ENCODE data around the gene MGLL.

MGLL gene

GRCh38 chr3:127822041-127822681 is at the start of gene MGLL:
Gene MGLL, minus strand, starts transcription at chr3:127822515. Its CDS starts 197 bp downstream, at chr3:127822318.
- peak; percentile 53 for DNase-seq (ENCODE audit: low spot score)
- TF ChIP-seq CTCF (IDR thresholded peaks at IDR 0.05; ENCODE audit: extremely low read depth, missing control alignments) = no peak

GRCh38 chr3:127870156-127870555 is 47.8 kb upstream of the MGLL start:
- no peak for TF ChIP-seq CTCF (IDR thresholded peaks at IDR 0.05; ENCODE audit: extremely low read depth, missing control alignments)
- no peak for DNase-seq (ENCODE audit: low spot score)

- no peak for TF ChIP-seq CTCF (IDR thresholded peaks at IDR 0.05; ENCODE audit: extremely low read depth, missing control alignments)
- no peak for DNase-seq (ENCODE audit: low spot score)
Observed at GRCh38 chr3:127867986-127868385, 45.7 kb upstream of the MGLL start.

- DNase-seq (ENCODE audit: low spot score) = no peak
- no peak for TF ChIP-seq CTCF (IDR thresholded peaks at IDR 0.05; ENCODE audit: extremely low read depth, missing control alignments)
Observed at GRCh38 chr3:127867412-127867811, 45.1 kb upstream of the MGLL start.

GRCh38 chr3:127865941-127866340 is 43.6 kb upstream of the MGLL start:
- DNase-seq (ENCODE audit: low spot score) = no peak
- TF ChIP-seq CTCF (IDR thresholded peaks at IDR 0.05; ENCODE audit: extremely low read depth, missing control alignments) = no peak

GRCh38 chr3:127860211-127860696 is 37.9 kb upstream of the MGLL start:
- no peak for TF ChIP-seq CTCF (IDR thresholded peaks at IDR 0.05; ENCODE audit: extremely low read depth, missing control alignments)
- no peak for DNase-seq (ENCODE audit: low spot score)

- no peak for TF ChIP-seq CTCF (IDR thresholded peaks at IDR 0.05; ENCODE audit: extremely low read depth, missing control alignments)
- DNase-seq (ENCODE audit: low spot score) = no peak
Observed at GRCh38 chr3:127859730-127860129, 37.4 kb upstream of the MGLL start.

All from GM20000 (cell line).